Ovary (tissue), 3 donors: Measurements from ENCODE around the gene ABCC4.

Experiments
- CTCF ChIP-seq, 3 donors: fragments of 450-650 bp in 2 of 3; fragments of 200-600 bp in 1 of 3; IDR thresholded peaks; one replicate each; pipeline versions ENCODE4 v1.5.1 to v1.8.0; 2016 to 2022; ENCODE audit warnings: antibody characterized with exemption in 3 of 3, mild to moderate bottlenecking in 1 of 3
- POLR2A ChIP-seq: fragments of 450-650 bp; IDR thresholded peaks from one replicate; pipeline ENCODE4 v1.6.1; 2017; ENCODE audit warnings: antibody characterized with exemption, mild to moderate bottlenecking, moderate library complexity
- donor health status: DM: no; HTN: no; CAD: no.

GRCh38 chr13:95255072-95255732, 46.0 kb downstream of the ABCC4 start:
- TF ChIP-seq CTCF (IDR thresholded peaks at IDR 0.05), result no peak
- no peak for TF ChIP-seq POLR2A
